Measurements from ENCODE around the gene SLC13A4.
"Not testable (repeated sequence)": the region's sequence is repeated elsewhere in the genome, so short reads cannot be mapped to it uniquely, and the experiment has no call there.

Gene SLC13A4

DNA sequence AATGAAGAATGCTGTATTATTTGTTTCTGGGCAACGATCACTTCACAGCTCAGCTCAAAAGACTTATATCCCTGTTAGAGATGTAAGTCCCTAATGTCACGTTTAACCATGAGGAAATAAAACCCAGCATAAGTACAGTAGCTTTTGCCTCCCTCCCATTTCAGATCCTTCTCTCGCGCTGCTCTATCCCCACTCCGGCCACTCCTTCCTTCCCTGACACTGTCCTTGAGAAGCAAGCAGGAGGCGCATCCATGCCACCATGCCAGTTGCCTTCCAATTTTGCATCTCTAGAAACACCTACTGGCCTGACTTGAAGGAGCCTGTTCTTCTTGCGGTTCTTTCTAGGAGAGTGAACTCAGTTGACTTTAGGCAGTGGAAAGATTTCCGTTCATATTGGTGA is 19.4 kb upstream of the SLC13A4 start:
- no peak for DNase-seq

- DNase-seq, result no peak
Observed at GRCh38 chr7:135745703-135746312, 17.8 kb upstream of the SLC13A4 start.

DNA sequence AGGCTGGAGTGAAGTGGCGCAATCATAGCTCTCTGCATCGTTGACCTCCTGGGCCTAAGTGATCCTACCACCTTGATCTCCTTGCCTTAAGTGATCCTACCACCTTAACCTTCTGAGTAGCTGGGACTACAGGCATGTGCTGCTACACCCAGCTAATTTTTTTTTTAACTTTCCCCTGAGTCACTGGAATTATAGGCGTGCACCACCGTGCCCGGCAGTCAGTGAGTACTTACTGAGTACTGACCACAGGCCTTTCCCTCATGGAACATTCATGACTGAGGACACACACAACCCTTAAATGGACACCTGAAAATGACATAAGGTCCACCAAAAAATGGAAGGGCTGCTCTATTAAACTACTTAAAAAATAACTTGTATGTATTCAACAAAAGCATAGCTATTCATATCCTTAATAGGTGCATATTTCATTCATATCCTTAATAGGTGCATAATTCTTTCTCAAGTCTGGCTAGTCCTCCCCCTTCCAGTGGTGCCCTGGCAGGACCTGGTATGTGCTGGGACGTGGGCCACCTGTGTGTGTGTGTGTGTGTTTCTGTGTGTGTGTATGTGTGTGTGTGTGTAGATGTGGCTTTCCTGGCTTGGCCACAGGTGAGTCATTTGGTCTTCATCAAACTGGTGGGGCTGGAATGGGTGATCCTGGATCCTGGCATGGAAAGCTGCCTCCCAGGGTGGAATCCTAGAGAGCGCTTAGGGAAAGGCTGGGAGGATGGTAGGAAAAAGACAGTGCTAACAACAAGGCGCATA is 17.1 kb upstream of the SLC13A4 start:
- no peak for DNase-seq

GRCh38 chr7:135743907-135744731 is 16.1 kb upstream of the SLC13A4 start:
- no peak for DNase-seq

GRCh38 chr7:135742371-135742770 is 14.4 kb upstream of the SLC13A4 start:
- no peak for DNase-seq

GRCh38 chr7:135741905-135742304 is 13.9 kb upstream of the SLC13A4 start:
- DNase-seq, result no peak

DNA sequence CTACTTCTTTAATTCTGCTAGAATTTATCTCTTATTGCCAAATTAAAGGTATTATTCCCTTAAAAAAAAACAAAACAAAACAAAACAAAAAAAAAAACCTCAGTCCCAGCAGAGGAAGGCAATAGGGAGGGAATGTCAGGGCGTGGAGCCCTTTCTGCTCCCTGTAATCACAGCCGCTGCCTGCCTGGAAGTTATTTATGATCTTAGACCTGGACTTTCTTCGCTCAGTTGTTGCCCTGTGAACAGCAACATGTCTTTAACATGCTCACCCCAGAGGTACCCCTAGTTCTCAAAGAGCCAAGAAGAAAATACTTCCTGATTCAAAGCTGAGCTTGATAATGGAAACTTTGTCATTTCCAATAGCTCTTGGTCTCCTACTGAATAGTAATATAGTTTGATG is 12.9 kb upstream of the SLC13A4 start:
- no peak for DNase-seq

- not testable (repeated sequence) for DNase-seq
Observed at GRCh38 chr7:135737306-135737647, 9.3 kb upstream of the SLC13A4 start.

- no peak for DNase-seq
Observed at GRCh38 chr7:135736586-135737305, 8.8 kb upstream of the SLC13A4 start.

DNA sequence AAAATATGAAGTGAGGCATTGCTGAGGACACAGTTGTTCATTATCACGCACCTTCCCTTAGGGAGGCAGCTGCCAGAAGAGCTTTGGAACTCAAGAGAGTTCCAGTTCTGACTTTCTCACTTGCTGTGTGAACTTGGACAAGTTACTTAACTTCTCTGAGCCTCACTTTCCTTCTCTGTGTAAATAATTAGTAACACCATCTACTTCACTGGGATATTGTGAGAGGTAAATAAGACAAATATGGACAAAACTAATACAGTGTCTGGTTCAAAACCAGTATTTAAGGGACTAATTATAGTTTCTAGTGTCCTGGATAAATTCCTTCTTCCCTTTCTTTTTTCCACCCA is 6.3 kb upstream of the SLC13A4 start:
- DNase-seq, result no peak

GRCh38 chr7:135733603-135734342 is 5.8 kb upstream of the SLC13A4 start:
- no peak for DNase-seq

GRCh38 chr7:135731131-135731530 is 3.1 kb upstream of the SLC13A4 start:
- no peak for DNase-seq

- DNase-seq, result no peak
Observed at GRCh38 chr7:135729230-135729629, 1.2 kb upstream of the SLC13A4 start.

DNA sequence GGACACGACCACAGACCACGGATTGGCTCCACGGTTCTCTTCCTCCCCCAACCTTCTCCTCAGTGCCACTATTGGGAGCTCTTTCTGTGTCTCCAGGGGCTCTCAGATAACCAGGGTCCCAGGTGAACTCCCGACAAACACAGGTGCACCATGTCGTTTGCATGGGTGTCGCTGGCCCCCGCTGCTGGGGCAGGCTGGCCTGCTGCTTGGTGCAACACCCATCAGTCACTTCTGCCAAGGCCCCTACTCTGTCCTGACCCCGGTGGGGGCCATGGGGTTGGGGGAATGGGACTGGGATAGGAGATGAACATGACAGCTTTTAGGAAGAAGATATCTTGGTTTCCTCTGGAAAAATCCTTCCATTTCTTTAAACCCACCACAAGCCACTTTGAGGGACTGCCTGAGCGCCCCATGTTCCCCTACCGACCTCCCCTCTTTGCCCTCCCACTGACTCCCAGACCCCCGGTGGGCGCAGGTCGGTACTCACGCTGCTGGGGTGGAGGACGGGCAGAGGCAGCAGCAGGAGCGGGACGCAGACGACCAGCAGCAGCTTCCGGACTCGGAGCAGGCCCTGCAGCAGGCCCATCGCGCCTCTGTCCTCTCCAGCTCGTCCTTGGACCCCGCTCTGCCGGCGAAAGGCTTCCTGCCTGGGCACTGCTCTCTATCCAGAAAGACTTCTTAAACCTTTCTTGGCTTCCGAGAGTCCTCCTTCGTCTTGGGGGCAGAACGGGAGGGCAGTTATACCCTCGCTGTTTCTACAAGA is 894 bp downstream of the SLC13A4 start:
- DNase-seq, result no peak

GRCh38 chr7:135726276-135726788 is 1.7 kb downstream of the SLC13A4 start:
- no peak for DNase-seq

DNA sequence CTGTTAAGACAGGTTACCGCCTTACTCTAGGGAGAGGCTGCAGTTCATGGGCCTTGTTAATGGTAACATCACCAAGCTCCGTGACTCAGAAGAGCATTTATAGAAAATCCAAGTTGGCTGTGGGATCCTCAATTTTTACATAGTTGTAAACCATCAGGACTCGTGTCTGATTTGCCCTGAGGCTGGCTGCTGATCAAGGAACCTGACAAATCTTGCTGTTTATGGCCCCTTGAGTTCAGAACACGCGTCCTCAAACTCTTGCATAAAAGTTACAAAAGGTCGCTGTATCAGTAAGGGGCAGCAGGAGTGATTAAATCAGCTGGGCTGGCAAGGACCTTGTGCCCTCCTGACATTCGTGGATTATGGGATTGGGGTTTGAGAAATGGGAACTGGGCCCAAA is 4.6 kb downstream of the SLC13A4 start:
- no peak for DNase-seq

GRCh38 chr7:135721198-135721820 is 6.7 kb downstream of the SLC13A4 start:
- no peak for DNase-seq

GRCh38 chr7:135719688-135720087 is 8.3 kb downstream of the SLC13A4 start:
- DNase-seq, result no peak

GRCh38 chr7:135718794-135719437 is 9.1 kb downstream of the SLC13A4 start:
- no peak for DNase-seq

DNA sequence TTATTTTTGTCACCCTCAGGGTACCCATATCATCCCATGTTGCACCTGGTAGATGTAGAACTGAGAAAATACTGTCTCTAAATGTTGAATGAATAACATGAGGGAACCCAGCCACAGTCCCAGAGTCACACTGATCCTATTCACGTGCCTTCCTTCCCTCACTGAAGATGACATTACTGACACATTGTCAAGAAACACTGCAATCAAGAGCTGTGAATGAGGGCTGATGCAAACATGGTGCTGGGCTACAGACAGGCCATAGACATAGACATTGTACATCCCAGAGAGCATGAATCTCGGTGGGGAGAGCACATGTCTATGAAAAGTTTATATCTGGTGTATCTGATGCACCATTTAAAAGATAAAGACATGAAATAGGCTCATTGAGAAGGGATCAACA is 9.8 kb downstream of the SLC13A4 start:
- no peak for DNase-seq

- DNase-seq, result peak; percentile 68
Observed at GRCh38 chr7:135717693-135718092, 10.3 kb downstream of the SLC13A4 start.

Data from NCI-H2171 (cell line).